Tibial nerve (tissue), 4 donors: ENCODE results near the gene MYRIP. TPM values are rescaled to one million over a fixed set of nuclear protein-coding genes. Genes with fewer than 3 reads are reported as not detected.
"Not testable (repeated sequence)": the region's sequence is repeated elsewhere in the genome, so short reads cannot be mapped to it uniquely, and the experiment has no call there.

Experiments used
- DNase-seq, 2 donors: peaks; one replicate each; pipeline ENCODE4 v3.0.0-alpha.2; 2019; ENCODE audit warnings: low spot score in 2 of 2
- H3K27ac ChIP-seq, 4 donors: fragments of 200-600 bp; sonication (generic) in 3 of 4; one replicate each; pipeline ENCODE4 v1.5.1; 2017 to 2019; ENCODE audit warnings: mild to moderate bottlenecking in 1 of 4
- H3K27me3 ChIP-seq, 2 donors: fragments of 200-600 bp; sonication (generic) in 1 of 2; one replicate each; pipeline versions ENCODE4 v1.5.1 to v1.6.0; 2017 to 2019
- H3K36me3 ChIP-seq, 3 donors: fragments of 200-600 bp; sonication (generic); one replicate each; pipeline ENCODE4 v1.5.1; 2018 to 2019
- H3K4me1 ChIP-seq, 4 donors: fragments of 200-600 bp; sonication (generic) in 3 of 4; one replicate each; pipeline ENCODE4 v1.5.1; 2017 to 2019
- H3K4me3 ChIP-seq, 4 donors: fragments of 200-600 bp; sonication (generic) in 3 of 4; one replicate each; pipeline ENCODE4 v1.5.1; 2017 to 2019; ENCODE audit warnings: mild to moderate bottlenecking in 1 of 4, moderate library complexity in 1 of 4
- H3K9me3 ChIP-seq, 4 donors: fragments of 200-600 bp; sonication (generic) in 3 of 4; one replicate each; pipeline ENCODE4 v1.5.1; 2017 to 2019
- EP300 ChIP-seq, 2 donors: sonication (generic); formaldehyde crosslinking; IDR thresholded peaks; one replicate each; pipeline ENCODE4 v1.6.1; 2017; ENCODE audit warnings: antibody characterized with exemption in 2 of 2, mild to moderate bottlenecking in 1 of 2
- POLR2A ChIP-seq, 2 donors: fragments of 450-650 bp; IDR thresholded peaks; one replicate each; pipeline ENCODE4 v1.6.1; 2017; ENCODE audit warnings: antibody characterized with exemption in 2 of 2, mild to moderate bottlenecking in 2 of 2, moderate library complexity in 2 of 2
- WGBS, 2 donors: methylation state at CpG; one replicate each; pipeline ENCODE4 v1.1.5; 2018; 5-methylcytosine and 5-hydroxymethylcytosine counted together
- total RNA-seq, 4 donors: library from RNA; depleted of rRNA; stranded (reverse); fragments of >200 nt; gene quantifications; one replicate each; pipeline ENCODE4 v1.1.0, GENCODE V29; 2016
- TF ChIP-seq, protein P1 (sequence below), 5 experiments: fragments of 200-600 bp in 3 of 5; fragments of 450-650 bp in 2 of 5; sonication (generic) in 3 of 5; IDR thresholded peaks; one replicate each; pipeline ENCODE4 v1.5.1; 2016 to 2019; ENCODE audit warnings: antibody characterized with exemption in 5 of 5, mild to moderate bottlenecking in 3 of 5, moderate library complexity in 2 of 5

Gene MYRIP
- total RNA-seq, 4 donors from 2014 or later: 2.9 to 12.0 (median 9.9) TPM

- no peaks in the 10 kb centered on the region for H3K36me3 ChIP-seq
- TF ChIP-seq, protein P1, sequence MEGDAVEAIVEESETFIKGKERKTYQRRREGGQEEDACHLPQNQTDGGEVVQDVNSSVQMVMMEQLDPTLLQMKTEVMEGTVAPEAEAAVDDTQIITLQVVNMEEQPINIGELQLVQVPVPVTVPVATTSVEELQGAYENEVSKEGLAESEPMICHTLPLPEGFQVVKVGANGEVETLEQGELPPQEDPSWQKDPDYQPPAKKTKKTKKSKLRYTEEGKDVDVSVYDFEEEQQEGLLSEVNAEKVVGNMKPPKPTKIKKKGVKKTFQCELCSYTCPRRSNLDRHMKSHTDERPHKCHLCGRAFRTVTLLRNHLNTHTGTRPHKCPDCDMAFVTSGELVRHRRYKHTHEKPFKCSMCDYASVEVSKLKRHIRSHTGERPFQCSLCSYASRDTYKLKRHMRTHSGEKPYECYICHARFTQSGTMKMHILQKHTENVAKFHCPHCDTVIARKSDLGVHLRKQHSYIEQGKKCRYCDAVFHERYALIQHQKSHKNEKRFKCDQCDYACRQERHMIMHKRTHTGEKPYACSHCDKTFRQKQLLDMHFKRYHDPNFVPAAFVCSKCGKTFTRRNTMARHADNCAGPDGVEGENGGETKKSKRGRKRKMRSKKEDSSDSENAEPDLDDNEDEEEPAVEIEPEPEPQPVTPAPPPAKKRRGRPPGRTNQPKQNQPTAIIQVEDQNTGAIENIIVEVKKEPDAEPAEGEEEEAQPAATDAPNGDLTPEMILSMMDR (IDR thresholded peaks at IDR 0.05): no peak
- no peak for TF ChIP-seq POLR2A (IDR thresholded peaks at IDR 0.05)
- no peak for TF ChIP-seq EP300 (IDR thresholded peaks at IDR 0.05)
- no peak overlapping the region for H3K4me3 ChIP-seq
- peaks cover 0 to 18% (median 0%) of the 10 kb centered on the region in 4 donors for H3K9me3 ChIP-seq
- H3K27me3 ChIP-seq: no peaks in the 10 kb centered on the region
- H3K4me1 ChIP-seq: no peaks in the 10 kb centered on the region
- no peak for DNase-seq
- 93 to 98% methylated on average over 2 of the region's 2 CpGs for WGBS, 2 donors
- H3K27ac ChIP-seq: no peak overlapping the region
Observed at GRCh38 chr3:40024526-40024925, 215.1 kb downstream of the MYRIP start.

- H3K27me3 ChIP-seq, H3K36me3 ChIP-seq, DNase-seq, H3K4me1 ChIP-seq, H3K4me3 ChIP-seq, H3K27ac ChIP-seq: not testable (repeated sequence)
- 91 to 92% methylated on average over 9 of the region's 9 CpGs for WGBS, 2 donors
- H3K9me3 ChIP-seq: peaks cover 0 to 18% (median 0%) of the 10 kb centered on the region in 4 donors
Observed at GRCh38 chr3:40025892-40026291, 216.5 kb downstream of the MYRIP start.

- Histone ChIP-seq H3K9me3 (peaks cover 0 to 3% (median 0%) of the 10 kb centered on the region in 4 donors), H3K36me3 (no peaks in the 10 kb centered on the region), H3K4me1 (no peaks in the 10 kb centered on the region), H3K4me3 (no peak overlapping the region), H3K27ac (no peak overlapping the region), H3K27me3 (no peaks in the 10 kb centered on the region)
- no peak for DNase-seq
- TF ChIP-seq, protein P1 (IDR thresholded peaks at IDR 0.05): no peak
- TF ChIP-seq POLR2A (IDR thresholded peaks at IDR 0.05): no peak
- no peak for TF ChIP-seq EP300 (IDR thresholded peaks at IDR 0.05)
- WGBS, 2 donors: 83 to 90% methylated on average over 4 of the region's 4 CpGs
Observed at GRCh38 chr3:40035177-40035576, 225.8 kb downstream of the MYRIP start.

DNA sequence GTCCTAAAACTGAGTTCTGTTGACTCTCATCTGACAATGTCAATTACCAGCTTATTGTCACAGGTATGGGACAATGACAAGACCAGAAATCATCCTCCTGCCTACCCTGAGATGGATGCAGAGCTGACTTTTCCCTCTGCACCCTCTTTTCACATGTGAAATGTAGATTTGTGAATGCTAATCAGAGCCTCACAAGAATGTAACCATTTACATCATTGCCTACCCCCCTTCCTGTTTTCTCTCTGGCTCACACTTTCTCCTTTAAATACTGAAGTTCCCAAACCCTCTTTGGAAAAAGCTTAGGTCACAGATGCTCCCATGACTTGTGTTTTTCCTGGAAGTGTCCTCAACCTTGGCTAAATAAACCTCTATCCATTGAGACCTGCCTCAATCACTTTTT lies 228.2 kb downstream of the MYRIP start:
- DNase-seq: no peak
- Histone ChIP-seq H3K27me3 (no peaks in the 10 kb centered on the region), H3K9me3 (peaks cover 0 to 3% (median 0%) of the 10 kb centered on the region in 4 donors), H3K4me1 (no peaks in the 10 kb centered on the region), H3K4me3 (no peak overlapping the region), H3K36me3 (no peaks in the 10 kb centered on the region), H3K27ac (no peak overlapping the region)
- TF ChIP-seq, protein P1 (IDR thresholded peaks at IDR 0.05): no peak
- TF ChIP-seq POLR2A (IDR thresholded peaks at IDR 0.05): no peak
- TF ChIP-seq EP300 (IDR thresholded peaks at IDR 0.05): no peak

DNA sequence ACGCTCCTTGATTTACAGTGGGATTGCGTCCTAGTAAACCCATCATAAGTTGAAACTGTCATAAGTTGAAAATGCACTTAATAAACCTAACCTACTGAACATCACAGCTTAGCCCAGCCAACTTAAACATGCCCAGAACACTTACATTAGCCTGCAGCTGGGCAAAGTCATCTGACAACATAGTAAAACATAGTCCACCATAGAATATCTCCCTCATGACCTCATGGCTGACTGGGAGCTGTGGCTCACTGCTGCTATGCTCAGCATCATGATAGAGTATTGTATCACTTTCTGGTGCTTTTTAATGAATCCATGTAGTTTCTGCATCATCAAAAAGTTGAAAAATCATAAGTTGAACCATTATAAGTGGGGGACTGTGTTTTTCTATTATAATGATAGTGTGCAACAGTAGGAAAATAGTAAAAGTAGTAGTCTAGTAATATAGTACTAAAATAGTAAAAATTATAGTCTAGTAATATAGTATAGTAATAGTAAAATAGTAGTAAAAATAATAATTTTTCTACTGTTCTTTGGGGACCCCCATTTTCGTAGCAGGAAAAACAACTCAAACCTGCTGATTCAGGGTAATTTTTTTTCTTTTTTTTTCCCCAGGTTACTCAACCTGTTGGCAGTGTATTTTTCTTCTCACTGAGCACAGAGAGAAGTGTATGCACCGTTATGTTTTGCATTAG lies 233.5 kb downstream of the MYRIP start:
- no peaks in the 10 kb centered on the region for H3K4me1 ChIP-seq
- 53 to 60% methylated on average over 4 of the region's 4 CpGs for WGBS, 2 donors
- TF ChIP-seq, protein P1 (IDR thresholded peaks at IDR 0.05): no peak
- TF ChIP-seq EP300 (IDR thresholded peaks at IDR 0.05): no peak
- no peak for TF ChIP-seq POLR2A (IDR thresholded peaks at IDR 0.05)

DNA sequence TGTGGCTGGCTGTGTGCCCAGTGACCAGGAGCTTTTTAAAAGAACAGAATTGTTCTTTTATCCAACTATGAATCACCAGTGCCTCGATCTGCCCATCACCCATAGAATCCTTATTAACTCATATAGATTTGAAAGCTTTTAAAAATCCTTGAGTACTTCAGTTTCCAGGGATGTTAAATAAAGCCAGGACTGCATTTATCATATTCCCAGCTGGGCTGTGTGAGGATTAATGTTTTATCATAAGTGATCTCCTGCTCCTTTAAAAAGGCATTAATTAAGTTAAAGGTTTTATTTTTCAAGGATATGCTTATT lies 234.0 kb downstream of the MYRIP start:
- 10 to 13% methylated on average over 1 of the region's 1 CpG for WGBS, 2 donors
- no peaks in the 10 kb centered on the region for H3K27me3 ChIP-seq
- H3K27ac ChIP-seq: no peak overlapping the region
- H3K9me3 ChIP-seq: no peaks in the 10 kb centered on the region
- no peak for DNase-seq
- no peaks in the 10 kb centered on the region for H3K4me1 ChIP-seq
- TF ChIP-seq EP300 (IDR thresholded peaks at IDR 0.05) (no peak), POLR2A (IDR thresholded peaks at IDR 0.05) (no peak)
- TF ChIP-seq, protein P1 (IDR thresholded peaks at IDR 0.05): no peak
- no peak overlapping the region for H3K4me3 ChIP-seq
- no peaks in the 10 kb centered on the region for H3K36me3 ChIP-seq

More for the DNA sequence above, 233.5 kb downstream of the MYRIP start:
- H3K27ac ChIP-seq: no peak overlapping the region
- DNase-seq: no peak
- H3K36me3 ChIP-seq: no peaks in the 10 kb centered on the region
- H3K4me3 ChIP-seq: no peak overlapping the region
- no peaks in the 10 kb centered on the region for H3K9me3 ChIP-seq
- H3K27me3 ChIP-seq: no peaks in the 10 kb centered on the region
